ENCODE results near the gene TASP1. TPM values are rescaled to one million over a fixed set of nuclear protein-coding genes. Genes with fewer than 3 reads are reported as not detected.
"Not testable (repeated sequence)": the region's sequence is repeated elsewhere in the genome, so short reads cannot be mapped to it uniquely, and the experiment has no call there.

TASP1 gene
- total and polyA plus RNA-seq, 10 of the 15 experiments (the other 5 are each of a cell fraction or from before 2014, with no cell fraction given): 7.4 to 17.8 (median 10.5) TPM

- CTCF ChIA-PET: interaction anchor here (0.7 to 2.1 kb wide), 7 partner anchors 16 to 180 kb away, joined by 3 to 5 read pairs (median 3); no protein-coding TSS in a partner anchor
- RAD21 ChIA-PET (ENCODE audit: unreplicated experiment): interaction anchor here (1.4 kb wide), 1 partner anchor 163 kb away, joined by 8 read pairs; no protein-coding TSS in a partner anchor
- no peaks in the 10 kb centered on the region; a peak in 1 of 4 replicates for H3K36me3 ChIP-seq (ENCODE audit: control insufficient read depth in 2 of 2, insufficient read depth in 2 of 2, low read length in 1 of 2)
- no peak overlapping the region for H3K27ac ChIP-seq (ENCODE audit: control insufficient read depth, insufficient read depth)
- H3K9me3 ChIP-seq (replicated peaks; ENCODE audit: control insufficient read depth, insufficient read depth, low read length): no peaks in the 10 kb centered on the region
- FAIRE-seq (no peak), DNase-seq (ENCODE audit: low read depth, low spot score) (no peak), ATAC-seq (no peak)
- WGBS (ENCODE audit: insufficient coverage, insufficient replicate concordance, low lambda C conversion rate, missing lambda C conversion rate): 96% methylated on average over 1 of the region's 1 CpG
- H3K4me3 ChIP-seq: no peak overlapping the region
- in situ Hi-C loops (cut with MboI) (no loop called here), intact Hi-C loops (cut with micrococcal nuclease; ENCODE audit: unreplicated experiment) (loop anchor here (10.0 kb wide), 1 partner anchor 447 kb away; no protein-coding TSS in a partner anchor)
- H3K9ac ChIP-seq (ENCODE audit: control insufficient read depth, insufficient read depth, low read length): no peak overlapping the region
- TF ChIP-seq GATAD2B (conservative IDR thresholded peaks at IDR 0.05; ENCODE audit: low read depth) (no peak), REST (IDR thresholded peaks at IDR 0.05; ENCODE audit: low read depth, low read length) (no peak), TCF12 (IDR thresholded peaks at IDR 0.05; ENCODE audit: low read depth, low read length) (no peak), MEF2B (IDR thresholded peaks at IDR 0.05; ENCODE audit: partially characterized antibody, poor library complexity, severe bottlenecking) (no peak), SPI1 (IDR thresholded peaks at IDR 0.05; ENCODE audit: borderline replicate concordance, insufficient read depth, low read depth, low read length) (no peak), PKNOX1 (IDR thresholded peaks at IDR 0.05) (no peak), ELK1 (IDR thresholded peaks at IDR 0.05; ENCODE audit: low read depth, low read length) (no peak), MTA2 (IDR thresholded peaks at IDR 0.05; ENCODE audit: low read depth) (no peak)
- POLR2A ChIA-PET: no interaction called here
- BruUV-seq (replicated peaks): no TSS peak
- SMC1A ChIA-PET (ENCODE audit: uncharacterized antibody, unreplicated experiment): interaction anchor here (1.3 to 1.9 kb wide), 3 partner anchors 62 to 180 kb away, joined by 3 to 9 read pairs (median 6); no protein-coding TSS in a partner anchor
- no peaks in the 10 kb centered on the region for H3K27me3 ChIP-seq (replicated peaks in 1 of 2; ENCODE audit: control insufficient read depth in 2 of 2, insufficient read depth in 2 of 2, low read length in 1 of 2)
- no peaks in the 10 kb centered on the region for H3K79me2 ChIP-seq (ENCODE audit: control insufficient read depth, insufficient read depth, low read length)
- H4K20me1 ChIP-seq (ENCODE audit: control insufficient read depth, insufficient read depth): no peaks in the 10 kb centered on the region
- no peak overlapping the region for H3K4me2 ChIP-seq (ENCODE audit: control insufficient read depth, insufficient read depth)
- no peaks in the 10 kb centered on the region for H3K4me1 ChIP-seq (ENCODE audit: control insufficient read depth, insufficient read depth, low read length)
- no peak overlapping the region for H2AFZ ChIP-seq (ENCODE audit: control insufficient read depth, low read depth, low read length)
These were observed 30.7 kb downstream of the TASP1 start for GRCh38 chr20:13608066-13608465.

GRCh38 chr20:13593423-13593822, 45.3 kb downstream of the TASP1 start:
- H3K4me2 ChIP-seq (ENCODE audit: control insufficient read depth, insufficient read depth); POLR2A ChIA-PET; H3K9ac ChIP-seq (ENCODE audit: control insufficient read depth, insufficient read depth, low read length); H3K27me3 ChIP-seq (replicated peaks in 1 of 2; ENCODE audit: control insufficient read depth in 2 of 2, insufficient read depth in 2 of 2, low read length in 1 of 2); H4K20me1 ChIP-seq (ENCODE audit: control insufficient read depth, insufficient read depth); SMC1A ChIA-PET (ENCODE audit: uncharacterized antibody, unreplicated experiment); H3K4me1 ChIP-seq (ENCODE audit: control insufficient read depth, insufficient read depth, low read length); DNase-seq (ENCODE audit: low read depth, low spot score); H3K4me3 ChIP-seq; H3K36me3 ChIP-seq (ENCODE audit: control insufficient read depth in 2 of 2, insufficient read depth in 2 of 2, low read length in 1 of 2); H2AFZ ChIP-seq (ENCODE audit: control insufficient read depth, low read depth, low read length); H3K79me2 ChIP-seq (ENCODE audit: control insufficient read depth, insufficient read depth, low read length); H3K27ac ChIP-seq (ENCODE audit: control insufficient read depth, insufficient read depth); in situ Hi-C loops (cut with MboI); FAIRE-seq; H3K9me3 ChIP-seq (replicated peaks; ENCODE audit: control insufficient read depth, insufficient read depth, low read length); intact Hi-C loops (cut with micrococcal nuclease; ENCODE audit: unreplicated experiment); ATAC-seq; BruUV-seq (replicated peaks): not testable (repeated sequence)
- WGBS (ENCODE audit: insufficient coverage, insufficient replicate concordance, low lambda C conversion rate, missing lambda C conversion rate): 87% methylated on average over 11 of the region's 11 CpGs
- CTCF ChIA-PET: interaction anchor here (1.2 kb wide), 1 partner anchor 47 kb away, joined by 4 read pairs; no protein-coding TSS in a partner anchor
- RAD21 ChIA-PET (ENCODE audit: unreplicated experiment): interaction anchor here (1.4 kb wide), 1 partner anchor 47 kb away, joined by 3 read pairs; no protein-coding TSS in a partner anchor

Measured in GM12878 (cell line).